ENCODE data around the gene SPRING1. TPM values are rescaled to one million over a fixed set of nuclear protein-coding genes. Genes with fewer than 3 reads are reported as not detected.

The SPRING1 gene
- total RNA-seq, 1 experiment from 2014 or later = 44.2 TPM

- H3K79me2 ChIP-seq (ENCODE audit: insufficient read depth, low read length) = no peaks in the 10 kb centered on the region
- no peak overlapping the region for H2BK20ac ChIP-seq (ENCODE audit: low read depth, low read length, poor library complexity, severe bottlenecking)
- peaks cover 5 to 7% of the 10 kb centered on the region in 2 experiments; a peak in 3 of 4 replicates for H3K4me1 Mint-ChIP-seq
- no peaks in the 10 kb centered on the region for H3K9me3 Mint-ChIP-seq
- no peaks in the 10 kb centered on the region for H3K4me1 ChIP-seq (ENCODE audit: insufficient read depth, low read length)
- no peak for DNase-seq
- no peak overlapping the region for H3K56ac ChIP-seq (ENCODE audit: insufficient read length, low read depth, low read length)
- H3K9ac ChIP-seq (ENCODE audit: extremely low read depth, insufficient read length, low read length) = no peak overlapping the region
- H3K27ac Mint-ChIP-seq = no peak overlapping the region
- no peak overlapping the region for H2AFZ ChIP-seq (ENCODE audit: low read length)
- no peak overlapping the region for H3K14ac ChIP-seq (ENCODE audit: insufficient read depth, low read length)
- no peak overlapping the region for H3K23ac ChIP-seq (ENCODE audit: insufficient read length, low read depth, low read length)
- H4K91ac ChIP-seq (ENCODE audit: insufficient read length, low read depth, low read length) = no peak overlapping the region
- no peak overlapping the region for H4K8ac ChIP-seq (replicated peaks; ENCODE audit: insufficient read length, low read depth, low read length)
- H2BK5ac ChIP-seq (ENCODE audit: insufficient read length, low read length) = no peak overlapping the region
- no peak for TF ChIP-seq CTCF (conservative IDR thresholded peaks at IDR 0.05)
- H2AK5ac ChIP-seq (ENCODE audit: insufficient read length, low read length) = no peak overlapping the region
- no peak overlapping the region for H2BK15ac ChIP-seq (ENCODE audit: low read depth, low read length)
- no CpG with 5 or more reads among the region's 2 CpGs for WGBS (ENCODE audit: extremely low coverage, insufficient read length, low lambda C conversion rate)
- no peak overlapping the region for H2BK12ac ChIP-seq (ENCODE audit: insufficient read length, low read depth, low read length)
- no peak overlapping the region for H3K4ac ChIP-seq (ENCODE audit: low read depth, low read length)
- no peak overlapping the region for H3K4me2 ChIP-seq (ENCODE audit: insufficient read depth, insufficient read length, low read length)
- no peak overlapping the region for H3K18ac ChIP-seq (ENCODE audit: insufficient read length, low read depth, low read length)
- no peak overlapping the region for H2BK120ac ChIP-seq (ENCODE audit: low read depth, low read length, poor library complexity, severe bottlenecking)
- H3K27me3 ChIP-seq (ENCODE audit: insufficient read depth, low read length) = no peaks in the 10 kb centered on the region
- H3K23me2 ChIP-seq (ENCODE audit: insufficient read length, low read depth, low read length, poor library complexity, severe bottlenecking) = no peaks in the 10 kb centered on the region
- no peak overlapping the region for H3K27ac ChIP-seq (ENCODE audit: insufficient read length, low read depth, low read length)
- no peak overlapping the region for H3T11ph ChIP-seq (ENCODE audit: low read length)
- no peaks in the 10 kb centered on the region for H3K27me3 Mint-ChIP-seq (ENCODE audit: low read depth)
- H3K9me3 ChIP-seq (ENCODE audit: control insufficient read depth, low read depth, low read length) = no peaks in the 10 kb centered on the region
- no peaks in the 10 kb centered on the region for H4K20me1 ChIP-seq (ENCODE audit: control insufficient read depth, insufficient read depth, insufficient read length)
- no peaks in the 10 kb centered on the region for H3K79me1 ChIP-seq (ENCODE audit: insufficient read depth, low read depth, low read length, poor library complexity, severe bottlenecking)
- H3K4me3 Mint-ChIP-seq = no peak overlapping the region
- no peak overlapping the region for H4K5ac ChIP-seq (ENCODE audit: insufficient read length, low read depth, low read length)
- H3K36me3 Mint-ChIP-seq (ENCODE audit: insufficient read depth in 1 of 3, low read depth in 3 of 3) = peaks cover 16 to 55% (median 52%) of the 10 kb centered on the region in 3 experiments; a peak in 6 of 7 replicates
Observed at GRCh38 chr12:116779597-116779996, 41.7 kb upstream of the SPRING1 start.
